ENCODE data around the gene TNPO3.

The TNPO3 gene

DNA sequence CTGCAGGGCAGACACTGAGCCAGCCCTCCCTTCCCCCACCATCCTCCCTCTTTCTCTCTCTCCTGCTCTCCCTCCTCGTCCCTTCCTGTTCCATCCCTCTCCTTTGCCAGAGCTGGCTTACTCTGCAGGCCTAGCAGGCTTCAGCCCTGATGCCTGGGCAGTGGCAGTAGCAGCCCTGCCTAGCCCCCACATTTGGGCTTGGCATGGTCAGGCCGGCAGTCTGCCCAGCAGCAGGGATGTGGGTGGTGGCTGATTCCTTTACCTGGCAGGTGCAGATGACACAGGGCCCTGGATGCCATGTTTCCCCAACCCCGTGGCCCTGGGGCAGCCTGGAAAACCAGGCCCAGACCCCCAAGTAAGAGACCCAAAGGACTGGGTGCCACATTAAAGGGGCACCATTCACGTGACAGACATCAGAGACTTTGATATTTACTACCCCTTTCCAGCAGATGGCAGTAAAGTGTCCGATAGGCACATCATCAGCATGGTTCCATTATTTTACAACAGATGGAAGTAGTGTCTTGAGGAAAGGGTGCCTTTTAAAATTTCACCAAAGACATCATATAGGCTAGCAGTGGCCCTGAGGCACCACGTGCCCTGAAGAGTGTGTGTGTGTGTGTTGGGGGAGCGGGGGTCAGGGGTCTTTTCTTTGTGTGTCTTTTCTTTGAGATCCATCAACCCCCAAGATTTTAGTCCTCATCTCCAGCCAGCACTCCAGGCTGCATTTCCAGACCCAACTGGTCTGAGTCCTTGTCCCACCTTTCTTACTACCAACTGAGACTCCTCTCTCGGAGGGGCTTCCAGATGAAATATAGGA is 150.3 kb downstream of the TNPO3 start:
- TF ChIP-seq, protein P1, sequence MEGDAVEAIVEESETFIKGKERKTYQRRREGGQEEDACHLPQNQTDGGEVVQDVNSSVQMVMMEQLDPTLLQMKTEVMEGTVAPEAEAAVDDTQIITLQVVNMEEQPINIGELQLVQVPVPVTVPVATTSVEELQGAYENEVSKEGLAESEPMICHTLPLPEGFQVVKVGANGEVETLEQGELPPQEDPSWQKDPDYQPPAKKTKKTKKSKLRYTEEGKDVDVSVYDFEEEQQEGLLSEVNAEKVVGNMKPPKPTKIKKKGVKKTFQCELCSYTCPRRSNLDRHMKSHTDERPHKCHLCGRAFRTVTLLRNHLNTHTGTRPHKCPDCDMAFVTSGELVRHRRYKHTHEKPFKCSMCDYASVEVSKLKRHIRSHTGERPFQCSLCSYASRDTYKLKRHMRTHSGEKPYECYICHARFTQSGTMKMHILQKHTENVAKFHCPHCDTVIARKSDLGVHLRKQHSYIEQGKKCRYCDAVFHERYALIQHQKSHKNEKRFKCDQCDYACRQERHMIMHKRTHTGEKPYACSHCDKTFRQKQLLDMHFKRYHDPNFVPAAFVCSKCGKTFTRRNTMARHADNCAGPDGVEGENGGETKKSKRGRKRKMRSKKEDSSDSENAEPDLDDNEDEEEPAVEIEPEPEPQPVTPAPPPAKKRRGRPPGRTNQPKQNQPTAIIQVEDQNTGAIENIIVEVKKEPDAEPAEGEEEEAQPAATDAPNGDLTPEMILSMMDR (IDR thresholded peaks at IDR 0.05; ENCODE audit: low read depth, low read length, missing control alignments), result peak; percentile 59
- no peak overlapping the region for H3K4me3 ChIP-seq (ENCODE audit: low read depth, low read length)
- in situ Hi-C loops (cut with HindIII; ENCODE audit: low sequenced_read_pairs), result no loop called here
- DNase-seq (ENCODE audit: low read depth), result peak; percentile 28

Measured in astrocyte of the cerebellum (primary cell).